Chondrocyte (in vitro differentiated cells): ENCODE results near the gene APOL1. TPM values are rescaled to one million over a fixed set of nuclear protein-coding genes. Genes with fewer than 3 reads are reported as not detected.

ENCODE experiments used
- DNase-seq: peaks from one replicate; pipeline ENCODE4 v3.0.0; 2021; ENCODE audit warnings: mixed read lengths, low spot score
- H3K27ac Mint-ChIP-seq: one replicate; pipeline ENCODE4 v1.8.0; 2021; ENCODE audit warnings: mild to moderate bottlenecking, moderate library complexity, mixed read lengths; ENCODE audit not compliant: unreplicated experiment
- H3K27me3 Mint-ChIP-seq: 2 replicates; pipeline ENCODE4 v1.8.0; 2021; ENCODE audit warnings: low read depth, mixed read lengths
- H3K36me3 Mint-ChIP-seq: 2 replicates; pipeline ENCODE4 v1.8.0; 2021; ENCODE audit warnings: low read depth, mixed read lengths
- H3K4me1 Mint-ChIP-seq: 2 replicates; pipeline ENCODE4 v1.8.0; 2021; ENCODE audit warnings: low read depth, mild to moderate bottlenecking, mixed read lengths
- H3K4me3 Mint-ChIP-seq: one replicate; pipeline ENCODE4 v1.8.0; 2021; ENCODE audit warnings: mild to moderate bottlenecking, moderate library complexity, mixed read lengths; ENCODE audit not compliant: unreplicated experiment
- H3K9me3 Mint-ChIP-seq: 2 replicates; pipeline ENCODE4 v1.8.0; 2021; ENCODE audit warnings: low read depth, mixed read lengths
- total RNA-seq: library from RNA; stranded (reverse); gene quantifications from 3 replicates; pipeline ENCODE4 v1.2.1, GENCODE V29; 2021
- TF ChIP-seq, protein P1 (sequence below): fragments of 200-600 bp; sonication (generic); IDR thresholded peaks from 2 replicates; pipeline ENCODE4 v1.5.0; 2021; ENCODE audit warnings: antibody characterized with exemption, mild to moderate bottlenecking, moderate library complexity

Gene APOL1
- total RNA-seq, 1 donor from 2014 or later: 16.9 TPM

- Mint-ChIP-seq H3K27me3 (no peaks in the 10 kb centered on the region), H3K27ac (no peak overlapping the region), H3K4me3 (no peak overlapping the region), H3K9me3 (no peaks in the 10 kb centered on the region), H3K4me1 (peaks cover 17% of the 10 kb centered on the region), H3K36me3 (peaks cover 55% of the 10 kb centered on the region)
- TF ChIP-seq, protein P1, sequence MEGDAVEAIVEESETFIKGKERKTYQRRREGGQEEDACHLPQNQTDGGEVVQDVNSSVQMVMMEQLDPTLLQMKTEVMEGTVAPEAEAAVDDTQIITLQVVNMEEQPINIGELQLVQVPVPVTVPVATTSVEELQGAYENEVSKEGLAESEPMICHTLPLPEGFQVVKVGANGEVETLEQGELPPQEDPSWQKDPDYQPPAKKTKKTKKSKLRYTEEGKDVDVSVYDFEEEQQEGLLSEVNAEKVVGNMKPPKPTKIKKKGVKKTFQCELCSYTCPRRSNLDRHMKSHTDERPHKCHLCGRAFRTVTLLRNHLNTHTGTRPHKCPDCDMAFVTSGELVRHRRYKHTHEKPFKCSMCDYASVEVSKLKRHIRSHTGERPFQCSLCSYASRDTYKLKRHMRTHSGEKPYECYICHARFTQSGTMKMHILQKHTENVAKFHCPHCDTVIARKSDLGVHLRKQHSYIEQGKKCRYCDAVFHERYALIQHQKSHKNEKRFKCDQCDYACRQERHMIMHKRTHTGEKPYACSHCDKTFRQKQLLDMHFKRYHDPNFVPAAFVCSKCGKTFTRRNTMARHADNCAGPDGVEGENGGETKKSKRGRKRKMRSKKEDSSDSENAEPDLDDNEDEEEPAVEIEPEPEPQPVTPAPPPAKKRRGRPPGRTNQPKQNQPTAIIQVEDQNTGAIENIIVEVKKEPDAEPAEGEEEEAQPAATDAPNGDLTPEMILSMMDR: no peak
- peak; percentile 88 for DNase-seq
Observed at GRCh38 chr22:36282328-36282831, 29.4 kb downstream of the APOL1 start.

- Mint-ChIP-seq H3K4me3 (no peak overlapping the region), H3K4me1 (peaks cover 11% of the 10 kb centered on the region)
Observed at GRCh38 chr22:36284171-36284571, 31.2 kb downstream of the APOL1 start.

GRCh38 chr22:36285017-36285416 lies 32.1 kb downstream of the APOL1 start:
- Mint-ChIP-seq H3K27ac (peak overlapping the region; percentile 68), H3K36me3 (peaks cover 63% of the 10 kb centered on the region), H3K27me3 (no peaks in the 10 kb centered on the region), H3K9me3 (no peaks in the 10 kb centered on the region), H3K4me3 (no peak overlapping the region), H3K4me1 (peaks cover 13% of the 10 kb centered on the region)
- DNase-seq: peak; percentile 70
- TF ChIP-seq, protein P1: no peak

More at GRCh38 chr22:36284171-36284571, 31.2 kb downstream of the APOL1 start:
- TF ChIP-seq, protein P1: no peak
- no peaks in the 10 kb centered on the region for H3K27me3 Mint-ChIP-seq
- no peaks in the 10 kb centered on the region for H3K9me3 Mint-ChIP-seq
- no peak overlapping the region for H3K27ac Mint-ChIP-seq
- peaks cover 63% of the 10 kb centered on the region for H3K36me3 Mint-ChIP-seq
- DNase-seq: peak; percentile 91

- Mint-ChIP-seq H3K9me3 (no peaks in the 10 kb centered on the region), H3K36me3 (peaks cover 60% of the 10 kb centered on the region), H3K4me3 (no peak overlapping the region), H3K27me3 (no peaks in the 10 kb centered on the region), H3K27ac (no peak overlapping the region), H3K4me1 (peaks cover 10% of the 10 kb centered on the region)
- TF ChIP-seq, protein P1: no peak
- peak; percentile 89 for DNase-seq
Observed at GRCh38 chr22:36285545-36285944, 32.6 kb downstream of the APOL1 start.

DNA sequence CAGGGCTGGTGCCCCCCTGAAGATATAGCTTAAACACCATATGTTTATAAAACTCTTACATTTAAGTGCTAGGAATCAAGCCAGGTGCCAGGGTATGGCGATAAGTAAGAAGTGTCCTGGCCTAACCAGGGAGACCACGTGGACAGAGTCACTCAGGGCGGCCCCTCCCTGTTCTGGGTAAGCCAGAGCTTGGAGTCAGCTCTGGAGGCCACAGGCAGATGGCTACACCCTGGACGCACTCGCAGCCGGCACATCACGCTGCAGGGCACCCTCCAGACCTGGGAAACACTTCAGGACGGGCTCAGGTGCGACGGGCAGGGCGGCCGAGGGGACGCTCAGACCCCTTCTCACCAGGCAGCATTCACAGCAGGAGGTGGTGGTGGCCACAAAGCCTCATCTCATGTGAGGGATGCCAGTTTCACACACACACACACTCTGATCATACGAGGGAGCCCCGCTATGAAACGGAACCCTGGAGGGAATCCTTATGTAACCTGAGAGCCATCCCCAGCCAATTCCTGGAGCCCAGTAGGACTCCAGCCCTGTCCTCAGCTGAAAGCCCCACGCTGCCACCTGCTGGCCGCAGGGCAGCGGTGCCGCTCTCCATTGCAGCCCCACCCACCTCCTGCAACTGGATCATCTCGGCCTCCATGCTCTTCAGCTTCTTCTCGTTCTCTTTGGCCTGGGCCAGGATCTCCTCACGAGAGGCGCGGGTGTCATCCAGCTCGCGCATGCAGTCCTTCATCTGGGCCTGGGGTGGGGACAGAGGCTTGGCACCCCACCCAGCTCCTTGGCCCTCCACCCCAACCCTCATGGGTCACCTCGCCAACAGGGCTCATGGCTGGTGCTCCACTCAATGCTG lies 33.4 kb downstream of the APOL1 start:
- no peak overlapping the region for H3K4me3 Mint-ChIP-seq
- H3K9me3 Mint-ChIP-seq: no peaks in the 10 kb centered on the region

More for the DNA sequence above, 33.4 kb downstream of the APOL1 start:
- peaks cover 57% of the 10 kb centered on the region for H3K36me3 Mint-ChIP-seq
- TF ChIP-seq, protein P1: peak; percentile 93
- peak overlapping the region; percentile 78 for H3K27ac Mint-ChIP-seq
- no peaks in the 10 kb centered on the region for H3K27me3 Mint-ChIP-seq
- H3K4me1 Mint-ChIP-seq: peaks cover 10% of the 10 kb centered on the region
- peak; percentile 90 for DNase-seq
